NCI-H82 (cell line): ENCODE results near the gene GPR162.
A peak's percentile ranks its signal among the peaks of the same experiment; 100 is the strongest.

Experiments used
- DNase-seq: peaks from one replicate; lab custom pipeline; 2025; lab: John Stamatoyannopoulos, UW

The GPR162 gene

GRCh38 chr12:6821591-6822425 is at the start of gene GPR162:
Gene GPR162, plus strand, starts transcription at chr12:6821821. Its CDS starts 2,078 bp downstream, at chr12:6823899.
- DNase-seq: peak; percentile 89

- DNase-seq: no peak
These were observed 49.3 kb upstream of the GPR162 start, which contains the start of gene LAG3 for GRCh38 chr12:6772331-6772695. Gene LAG3, plus strand, starts transcription at chr12:6772520. Its CDS starts 333 bp downstream, at chr12:6772853.

GRCh38 chr12:6772726-6773589 is 48.7 kb upstream of the GPR162 start:
- DNase-seq: no peak

GRCh38 chr12:6773590-6774351 is 47.9 kb upstream of the GPR162 start:
- DNase-seq: no peak

- no peak for DNase-seq
These were observed 47.0 kb upstream of the GPR162 start for GRCh38 chr12:6774499-6775062.

GRCh38 chr12:6775185-6776174 is 46.1 kb upstream of the GPR162 start:
- DNase-seq: no peak

GRCh38 chr12:6777386-6777785 is 44.2 kb upstream of the GPR162 start:
- no peak for DNase-seq

- DNase-seq: peak; percentile 67
These were observed 43.4 kb upstream of the GPR162 start for GRCh38 chr12:6778217-6778573.

- peak; percentile 99 for DNase-seq
These were observed 42.8 kb upstream of the GPR162 start for GRCh38 chr12:6778574-6779550.

- no peak for DNase-seq
These were observed 41.8 kb upstream of the GPR162 start for GRCh38 chr12:6779708-6780432.

GRCh38 chr12:6780573-6780972 is 41.0 kb upstream of the GPR162 start:
- DNase-seq: no peak

- DNase-seq: no peak
These were observed 39.5 kb upstream of the GPR162 start for GRCh38 chr12:6782119-6782518.

GRCh38 chr12:6782850-6783566 is 38.6 kb upstream of the GPR162 start:
- no peak for DNase-seq

- no peak for DNase-seq
These were observed 37.8 kb upstream of the GPR162 start for GRCh38 chr12:6783828-6784227.

- no peak for DNase-seq
These were observed 37.3 kb upstream of the GPR162 start for GRCh38 chr12:6784296-6784695.

GRCh38 chr12:6784761-6785160 is 36.9 kb upstream of the GPR162 start:
- no peak for DNase-seq

GRCh38 chr12:6786416-6787094 is 35.1 kb upstream of the GPR162 start:
- no peak for DNase-seq

GRCh38 chr12:6787309-6787708 is 34.3 kb upstream of the GPR162 start:
- no peak for DNase-seq
